ENCODE measurements around the gene MPDU1.
"Not testable (repeated sequence)": the region's sequence is repeated elsewhere in the genome, so short reads cannot be mapped to it uniquely, and the experiment has no call there.

The MPDU1 gene

DNA sequence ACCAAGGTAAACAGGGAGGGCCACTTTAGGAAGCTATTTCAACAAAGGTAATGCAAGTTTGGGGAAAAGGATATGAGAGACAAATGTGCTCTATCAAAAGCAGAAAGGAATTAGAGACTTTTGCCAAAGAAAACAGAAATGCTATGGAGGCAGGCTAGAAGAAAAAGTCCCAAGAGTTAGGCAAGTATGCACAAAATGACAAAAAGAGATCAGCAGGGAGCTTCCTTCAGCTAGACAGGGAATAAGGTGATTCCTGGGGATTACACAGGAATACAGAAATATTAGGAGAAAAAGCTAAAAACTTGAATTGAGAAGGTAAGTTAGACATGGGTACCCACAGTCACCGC is 28.6 kb downstream of the MPDU1 start:
- H3K4me1 ChIP-seq (ENCODE audit: insufficient read depth, low read length): peaks cover 11% of the 10 kb centered on the region
- H3K27me3 ChIP-seq (ENCODE audit: insufficient read depth, low read length): no peaks in the 10 kb centered on the region
- H3K4me3 ChIP-seq (ENCODE audit: low read length): no peak overlapping the region
- no peak overlapping the region for H3K9ac ChIP-seq (ENCODE audit: low read depth, low read length)
- H3K36me3 ChIP-seq (ENCODE audit: insufficient read depth, low read depth, low read length): peaks cover 5% of the 10 kb centered on the region; the same call in 1 of the 2 replicates
- no peak overlapping the region for H3K27ac ChIP-seq (ENCODE audit: low read length)
- H3K9me3 ChIP-seq (ENCODE audit: insufficient read depth, low read depth, low read length): no peaks in the 10 kb centered on the region

DNA sequence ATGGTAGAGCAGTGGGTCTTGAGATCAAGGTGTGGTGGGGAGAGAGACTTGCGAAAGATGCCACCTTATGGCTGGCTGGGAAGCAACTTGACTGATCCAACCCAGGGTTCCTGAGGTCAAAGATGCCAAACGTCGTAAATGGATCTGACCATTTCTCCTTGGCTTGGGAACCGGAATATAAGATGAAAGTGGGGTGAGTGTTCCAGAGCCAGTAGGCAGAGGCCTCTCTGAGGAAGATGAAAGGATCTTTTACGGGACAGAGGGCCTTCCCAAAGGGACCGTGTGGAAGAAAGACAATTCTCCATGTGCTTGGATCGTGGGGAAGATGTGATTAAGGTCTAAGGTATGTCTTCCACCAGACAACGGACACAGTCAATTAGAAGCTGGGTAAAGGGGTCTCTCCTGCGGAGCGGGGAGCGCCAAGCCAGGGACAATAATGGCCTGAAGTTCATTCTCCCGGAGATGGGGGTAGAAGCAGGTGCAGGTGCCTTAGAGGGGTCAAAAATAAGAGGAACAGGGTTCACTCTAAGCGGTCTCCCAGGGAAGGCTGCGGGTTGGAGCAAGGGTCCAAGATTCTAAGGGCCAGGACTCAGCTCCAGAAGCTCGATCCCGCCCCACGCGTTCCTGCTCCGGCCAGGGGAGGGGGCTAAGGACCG is 30.2 kb downstream of the MPDU1 start:
- H3K9ac ChIP-seq (ENCODE audit: low read depth, low read length): peak overlapping the region; percentile 86; the same call in 1 of the 2 replicates
- no peak overlapping the region for H3K27ac ChIP-seq (ENCODE audit: low read length)

DNA sequence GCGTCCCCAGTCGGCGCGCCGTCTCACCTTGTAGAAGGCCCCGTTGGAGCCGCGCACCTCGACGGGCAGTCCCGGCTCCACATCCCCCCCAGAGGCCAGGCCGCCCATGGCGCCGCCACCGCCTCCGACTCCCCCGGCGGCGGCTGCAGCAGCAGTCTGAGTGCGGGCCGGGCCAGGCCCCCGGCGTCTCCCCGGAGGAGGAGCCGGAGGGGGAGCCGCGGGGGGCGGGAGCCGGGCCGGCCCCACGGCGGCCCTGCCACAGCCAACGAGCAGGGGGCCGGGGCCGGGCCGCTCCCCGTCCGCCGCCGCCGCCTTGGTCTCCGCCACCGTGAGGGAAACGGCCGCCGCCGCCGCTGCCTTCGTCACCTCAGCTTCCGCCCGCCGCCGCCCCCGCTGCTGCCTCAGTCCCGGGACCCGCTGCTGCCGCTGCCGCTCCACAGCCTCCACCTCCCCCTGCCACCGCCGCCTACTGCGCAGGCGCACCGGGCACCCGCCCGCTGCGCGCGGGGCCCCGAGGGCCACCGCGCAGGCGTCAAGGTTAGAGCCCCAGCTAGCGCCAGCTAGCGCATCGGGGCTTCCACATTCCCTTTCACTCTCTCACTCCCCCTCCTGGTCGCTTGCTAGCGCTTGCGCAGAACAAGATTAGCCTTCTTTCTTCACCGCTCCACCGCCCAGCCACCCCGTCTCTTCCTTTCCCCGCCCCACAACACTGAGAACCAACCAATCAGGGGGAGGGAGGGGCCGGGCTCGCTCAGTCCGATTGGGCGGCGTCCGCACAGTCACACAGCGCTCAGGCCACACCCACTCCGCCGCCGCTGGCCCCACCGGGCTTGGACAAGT is 31.0 kb downstream of the MPDU1 start, which contains the start of gene FXR2:
Gene FXR2, minus strand, starts transcription at position 473 of the 840 bp plus-strand sequence. Its CDS starts 365 bp downstream, at position 108.
- Histone ChIP-seq H3K27me3 (ENCODE audit: insufficient read depth, low read length) (no peaks in the 10 kb centered on the region), H3K27ac (ENCODE audit: low read length) (no peak within 1 kb of the TSS), H3K4me1 (ENCODE audit: insufficient read depth, low read length) (peaks cover 11% of the 10 kb centered on the region), H3K4me3 (ENCODE audit: low read length) (peak within 1 kb of the TSS; percentile 78), H3K36me3 (ENCODE audit: insufficient read depth, low read depth, low read length) (peaks cover 5% of the 10 kb centered on the region; the same call in 1 of the 2 replicates), H3K9ac (ENCODE audit: low read depth, low read length) (peak within 1 kb of the TSS; percentile 86; the same call in 1 of the 2 replicates), H3K9me3 (ENCODE audit: insufficient read depth, low read depth, low read length) (no peaks in the 10 kb centered on the region)

More for the DNA sequence above, 30.2 kb downstream of the MPDU1 start:
- Histone ChIP-seq H3K27me3 (ENCODE audit: insufficient read depth, low read length) (no peaks in the 10 kb centered on the region), H3K4me1 (ENCODE audit: insufficient read depth, low read length) (peaks cover 11% of the 10 kb centered on the region), H3K4me3 (ENCODE audit: low read length) (peak overlapping the region; percentile 78), H3K9me3 (ENCODE audit: insufficient read depth, low read depth, low read length) (no peaks in the 10 kb centered on the region), H3K36me3 (ENCODE audit: insufficient read depth, low read depth, low read length) (peaks cover 5% of the 10 kb centered on the region; the same call in 1 of the 2 replicates)

DNA sequence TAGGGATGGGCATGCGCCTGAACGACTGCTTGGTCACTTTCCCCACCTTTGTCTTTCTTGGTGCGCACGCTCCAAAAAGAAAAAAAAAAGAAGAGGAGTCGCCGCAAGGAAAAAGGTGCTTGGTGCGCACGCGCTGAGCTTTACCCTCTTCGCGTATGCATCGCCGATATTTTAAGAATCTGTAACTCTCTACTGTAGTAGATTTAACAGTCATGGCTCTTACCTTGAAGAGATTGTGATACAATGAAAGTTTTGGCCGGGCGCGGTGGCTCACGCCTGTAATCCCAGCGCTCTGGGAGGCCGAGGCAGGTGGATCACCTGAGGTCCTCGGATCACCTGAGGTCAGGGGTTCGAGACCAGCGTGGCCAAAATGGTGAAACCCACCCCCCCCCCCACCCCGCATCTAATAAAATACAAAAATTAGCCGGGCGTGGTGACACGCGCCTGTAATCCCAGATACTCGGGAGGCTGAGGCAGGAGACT is 31.7 kb downstream of the MPDU1 start:
- H3K9me3 ChIP-seq (ENCODE audit: insufficient read depth, low read depth, low read length): no peaks in the 10 kb centered on the region
- peaks cover 11% of the 10 kb centered on the region for H3K4me1 ChIP-seq (ENCODE audit: insufficient read depth, low read length)
- H3K9ac ChIP-seq (ENCODE audit: low read depth, low read length): peak overlapping the region; percentile 56; the same call in 1 of the 2 replicates
- peak overlapping the region; percentile 66 for H3K4me3 ChIP-seq (ENCODE audit: low read length)
- no peak overlapping the region for H3K27ac ChIP-seq (ENCODE audit: low read length)
- no peaks in the 10 kb centered on the region for H3K27me3 ChIP-seq (ENCODE audit: insufficient read depth, low read length)
- peaks cover 5% of the 10 kb centered on the region; the same call in 1 of the 2 replicates for H3K36me3 ChIP-seq (ENCODE audit: insufficient read depth, low read depth, low read length)

DNA sequence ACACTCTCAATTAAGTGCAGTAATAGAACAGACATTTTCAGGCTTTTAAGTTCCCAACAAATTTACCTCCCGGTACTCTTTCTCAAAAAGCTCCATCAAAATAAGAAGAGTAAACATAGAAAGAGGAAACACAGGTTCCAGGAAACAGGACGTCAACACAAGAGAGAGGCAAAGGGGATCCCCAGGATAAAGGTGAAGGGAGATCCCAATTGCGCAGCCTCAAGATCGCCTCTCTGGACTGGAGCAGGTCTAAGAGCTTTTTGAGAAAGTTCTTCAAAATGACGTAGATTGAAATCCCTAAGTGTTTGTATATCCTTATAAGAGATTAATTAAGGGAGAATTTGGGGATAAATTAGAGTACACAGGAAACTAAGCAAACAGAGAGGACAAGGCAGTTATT is 35.0 kb downstream of the MPDU1 start:
- Histone ChIP-seq H3K4me3 (ENCODE audit: low read length) (no peak overlapping the region), H3K9ac (ENCODE audit: low read depth, low read length) (no peak overlapping the region), H3K9me3 (ENCODE audit: insufficient read depth, low read depth, low read length) (no peaks in the 10 kb centered on the region), H3K4me1 (ENCODE audit: insufficient read depth, low read length) (peaks cover under 1% of the 10 kb centered on the region; the same call in 1 of the 2 replicates), H3K36me3 (ENCODE audit: insufficient read depth, low read depth, low read length) (no peaks in the 10 kb centered on the region), H3K27ac (ENCODE audit: low read length) (no peak overlapping the region), H3K27me3 (ENCODE audit: insufficient read depth, low read length) (no peaks in the 10 kb centered on the region)

DNA sequence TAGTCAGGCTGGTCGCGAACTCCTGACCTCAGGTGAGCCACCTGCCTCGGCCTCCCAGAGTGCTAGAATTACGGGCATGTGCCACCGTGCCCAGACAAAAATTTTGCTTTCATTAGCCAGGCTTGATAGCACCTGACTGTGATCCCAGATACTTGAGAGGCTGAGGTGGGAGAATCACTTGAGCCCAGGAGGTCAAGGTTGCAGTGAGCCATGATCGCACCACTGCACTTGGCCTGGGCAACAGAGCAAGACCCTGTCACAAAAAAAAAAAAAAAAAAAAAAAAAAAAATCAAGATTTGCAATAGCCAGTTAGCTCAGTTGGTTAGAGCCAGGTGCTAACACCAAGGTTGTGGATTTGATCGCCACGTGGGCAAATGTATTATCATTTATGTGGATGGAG is 37.2 kb downstream of the MPDU1 start:
- 0 out of 2 replicates have a peak, but pooled peaks cover under 1% of the 10 kb centered on the region for H3K36me3 ChIP-seq (ENCODE audit: insufficient read depth, low read depth, low read length)
- no peaks in the 10 kb centered on the region for H3K9me3 ChIP-seq (ENCODE audit: insufficient read depth, low read depth, low read length)
- no peaks in the 10 kb centered on the region for H3K27me3 ChIP-seq (ENCODE audit: insufficient read depth, low read length)

DNA sequence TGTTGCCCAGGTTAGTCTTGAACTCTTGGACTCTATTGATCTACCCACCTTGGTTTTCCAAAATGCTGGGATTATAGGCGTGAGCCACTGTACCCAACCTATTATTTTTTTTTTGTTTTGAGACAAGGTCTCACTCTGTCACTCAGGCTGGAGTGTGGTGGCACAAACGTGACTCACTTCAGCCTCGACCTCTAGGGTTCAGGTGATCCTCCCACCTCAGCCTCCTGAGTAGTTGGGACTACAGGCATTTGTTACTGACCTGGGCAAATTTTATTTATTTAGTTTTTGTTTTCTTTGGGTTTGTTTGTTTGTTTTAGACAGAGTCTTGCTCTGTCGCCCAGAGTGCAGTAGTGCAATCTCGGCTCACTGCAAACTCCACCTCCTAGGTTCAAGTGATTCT is 40.0 kb downstream of the MPDU1 start:
- Histone ChIP-seq H3K4me1 (ENCODE audit: insufficient read depth, low read length) (peaks cover 6% of the 10 kb centered on the region; the same call in 1 of the 2 replicates), H3K27me3 (ENCODE audit: insufficient read depth, low read length) (no peaks in the 10 kb centered on the region), H3K9me3 (ENCODE audit: insufficient read depth, low read depth, low read length) (no peaks in the 10 kb centered on the region), H3K27ac (ENCODE audit: low read length) (no peak overlapping the region), H3K9ac (ENCODE audit: low read depth, low read length) (no peak overlapping the region), H3K36me3 (ENCODE audit: insufficient read depth, low read depth, low read length) (peaks cover 8% of the 10 kb centered on the region; the same call in 1 of the 2 replicates), H3K4me3 (ENCODE audit: low read length) (no peak overlapping the region)

More for the DNA sequence above, 37.2 kb downstream of the MPDU1 start:
- no peak overlapping the region for H3K27ac ChIP-seq (ENCODE audit: low read length)
- H3K4me1 ChIP-seq (ENCODE audit: insufficient read depth, low read length): no peaks in the 10 kb centered on the region
- H3K9ac ChIP-seq (ENCODE audit: low read depth, low read length): no peak overlapping the region
- no peak overlapping the region for H3K4me3 ChIP-seq (ENCODE audit: low read length)

DNA sequence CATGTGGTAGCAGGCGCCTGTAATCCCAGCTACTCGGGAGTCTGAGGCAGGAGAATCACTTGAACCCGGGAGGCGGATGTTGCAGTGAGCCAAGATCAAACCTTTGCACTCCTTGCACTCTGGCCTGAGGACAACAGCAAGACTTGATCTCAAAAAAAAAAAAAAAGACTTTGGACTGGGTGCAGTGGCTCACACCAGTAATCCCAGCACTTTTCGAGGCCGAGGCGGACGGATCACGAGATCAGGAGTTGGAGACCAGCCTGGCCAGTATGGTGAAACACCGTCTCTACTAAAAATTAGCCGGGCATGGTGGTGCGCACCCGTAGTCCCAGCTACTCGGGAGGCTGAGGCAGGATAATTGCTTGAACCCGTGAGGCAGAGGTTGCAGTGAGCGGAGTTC is 42.1 kb downstream of the MPDU1 start:
- not testable (repeated sequence) for H3K27ac ChIP-seq (ENCODE audit: low read length); H3K36me3 ChIP-seq (ENCODE audit: insufficient read depth, low read depth, low read length); H3K27me3 ChIP-seq (ENCODE audit: insufficient read depth, low read length); H3K9ac ChIP-seq (ENCODE audit: low read depth, low read length); H3K4me3 ChIP-seq (ENCODE audit: low read length); H3K4me1 ChIP-seq (ENCODE audit: insufficient read depth, low read length); H3K9me3 ChIP-seq (ENCODE audit: insufficient read depth, low read depth, low read length)

DNA sequence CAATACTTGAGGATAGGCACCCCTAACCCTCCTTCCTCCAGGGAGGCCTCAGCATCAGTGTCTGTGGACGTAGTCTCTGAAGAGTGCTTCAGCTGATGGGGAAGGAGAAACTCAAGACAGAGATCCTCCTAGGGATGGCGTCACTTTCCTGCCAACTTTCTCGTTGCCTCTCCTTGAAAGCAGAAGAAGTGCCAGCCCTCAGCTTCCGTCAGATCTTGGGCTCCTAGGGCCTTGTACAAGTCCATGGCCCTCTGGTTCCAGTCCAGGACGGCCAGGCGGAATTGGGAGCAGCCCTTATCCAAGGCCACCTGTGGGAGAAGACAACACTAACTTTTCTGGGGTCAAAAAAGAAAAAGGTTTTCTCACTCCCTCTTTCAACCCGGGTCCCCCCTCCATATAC is 42.7 kb downstream of the MPDU1 start:
- H3K4me1 ChIP-seq (ENCODE audit: insufficient read depth, low read length): peaks cover 6% of the 10 kb centered on the region; the same call in 1 of the 2 replicates
- H3K9me3 ChIP-seq (ENCODE audit: insufficient read depth, low read depth, low read length): no peaks in the 10 kb centered on the region
- peaks cover 8% of the 10 kb centered on the region; the same call in 1 of the 2 replicates for H3K36me3 ChIP-seq (ENCODE audit: insufficient read depth, low read depth, low read length)
- H3K27ac ChIP-seq (ENCODE audit: low read length): no peak overlapping the region
- H3K9ac ChIP-seq (ENCODE audit: low read depth, low read length): peak overlapping the region; percentile 96; the same call in 1 of the 2 replicates
- H3K4me3 ChIP-seq (ENCODE audit: low read length): peak overlapping the region; percentile 80; the same call in 1 of the 2 replicates
- no peaks in the 10 kb centered on the region for H3K27me3 ChIP-seq (ENCODE audit: insufficient read depth, low read length)

DNA sequence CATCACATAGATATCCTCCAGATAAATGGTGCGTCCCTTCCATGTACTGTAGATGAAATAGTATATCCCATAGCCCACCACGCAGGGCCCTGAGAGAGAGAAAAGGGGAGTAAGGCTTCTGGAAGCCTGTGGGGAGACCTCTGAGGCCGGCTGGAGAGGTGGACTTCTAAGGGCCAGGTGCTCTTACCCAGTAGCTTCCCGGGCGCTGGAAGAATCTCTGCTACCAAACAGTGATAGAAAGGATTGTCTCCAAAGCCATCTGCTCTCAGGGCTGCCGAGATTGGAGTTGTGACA is 43.3 kb downstream of the MPDU1 start:
- peaks cover 8% of the 10 kb centered on the region; the same call in 1 of the 2 replicates for H3K36me3 ChIP-seq (ENCODE audit: insufficient read depth, low read depth, low read length)
- peaks cover 6% of the 10 kb centered on the region; the same call in 1 of the 2 replicates for H3K4me1 ChIP-seq (ENCODE audit: insufficient read depth, low read length)
- peak overlapping the region; percentile 96 for H3K27ac ChIP-seq (ENCODE audit: low read length)
- peak overlapping the region; percentile 96 for H3K9ac ChIP-seq (ENCODE audit: low read depth, low read length)
- H3K9me3 ChIP-seq (ENCODE audit: insufficient read depth, low read depth, low read length): no peaks in the 10 kb centered on the region
- peak overlapping the region; percentile 80 for H3K4me3 ChIP-seq (ENCODE audit: low read length)
- H3K27me3 ChIP-seq (ENCODE audit: insufficient read depth, low read length): no peaks in the 10 kb centered on the region

DNA sequence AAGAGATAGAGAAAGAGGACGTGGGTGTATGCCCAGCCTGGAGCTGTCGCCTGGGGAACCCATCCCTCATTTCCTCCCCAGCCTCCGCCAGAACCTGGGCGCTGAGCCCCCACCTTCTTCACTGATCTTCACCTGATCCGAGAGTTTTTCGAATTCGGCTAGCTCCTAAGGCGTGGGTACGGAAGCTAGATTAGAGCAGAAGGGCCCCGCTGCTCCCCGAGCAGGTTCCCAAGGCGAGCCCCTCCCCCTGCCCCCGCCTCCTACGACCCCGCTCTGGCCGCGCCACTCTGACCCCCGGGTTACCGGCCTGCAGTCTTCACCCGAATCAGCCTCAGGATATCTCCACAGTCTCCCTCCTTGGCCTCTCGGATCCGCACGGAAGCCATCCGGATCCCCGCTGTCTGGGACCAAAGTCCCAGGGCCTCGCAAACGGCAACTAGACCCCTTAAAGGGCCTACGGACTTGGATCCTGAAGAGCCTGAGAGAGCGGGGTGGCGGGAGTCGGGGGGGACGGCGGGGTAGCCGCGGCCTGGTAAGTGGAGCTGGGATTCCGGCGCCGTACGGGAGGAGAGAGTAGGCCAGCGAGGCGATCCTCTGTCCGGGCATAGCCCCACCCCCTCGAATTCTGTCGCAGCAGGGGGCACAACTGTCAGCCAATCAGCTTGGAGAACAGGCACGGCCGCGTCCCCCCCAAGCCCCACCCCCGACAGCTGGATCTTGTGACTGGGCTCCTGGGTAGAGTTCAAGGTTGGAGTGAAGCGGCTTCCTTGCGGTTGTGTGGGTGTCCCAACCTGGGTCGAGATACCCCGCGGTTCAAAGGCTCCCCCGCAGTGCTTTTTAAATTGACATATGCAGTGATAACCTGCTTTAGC is 43.8 kb downstream of the MPDU1 start, which contains the start of gene SAT2:
Gene SAT2, minus strand, starts transcription at position 572 of the 872 bp plus-strand sequence. Its CDS starts 186 bp downstream, at position 386.
- peak within 1 kb of the TSS; percentile 80 for H3K4me3 ChIP-seq (ENCODE audit: low read length)
- peak within 1 kb of the TSS; percentile 96 for H3K9ac ChIP-seq (ENCODE audit: low read depth, low read length)
- peaks cover 6% of the 10 kb centered on the region; the same call in 1 of the 2 replicates for H3K4me1 ChIP-seq (ENCODE audit: insufficient read depth, low read length)
- H3K9me3 ChIP-seq (ENCODE audit: insufficient read depth, low read depth, low read length): no peaks in the 10 kb centered on the region
- H3K27ac ChIP-seq (ENCODE audit: low read length): peak within 1 kb of the TSS; percentile 96
- H3K27me3 ChIP-seq (ENCODE audit: insufficient read depth, low read length): no peaks in the 10 kb centered on the region
- peaks cover 8% of the 10 kb centered on the region; the same call in 1 of the 2 replicates for H3K36me3 ChIP-seq (ENCODE audit: insufficient read depth, low read depth, low read length)
